Endothelial cell of umbilical vein (primary cell): ENCODE measurements around the gene LIPG. TPM values are rescaled to one million over a fixed set of nuclear protein-coding genes. Genes with fewer than 3 reads are reported as not detected.

Experiments used
- BruUV-seq: library from RNA; stranded (reverse); fragments of 400-500 nt; replicated peaks from 2 replicates; lab custom pipeline; 2021; lab: Mats Ljungman, UMichigan
- CTCF ChIA-PET: fragments of 300-600, 350-600 bp; sonication (Branson Sonifier 250); formaldehyde crosslinking; loops from one replicate; lab custom pipeline; 2021; ENCODE audit warnings: antibody characterized with exemption, inconsistent platforms; lab: Charles Lee
- POLR2A ChIA-PET: fragments of 300-600, 350-600 bp; sonication (Branson Sonifier 250); formaldehyde crosslinking; loops from one replicate; lab custom pipeline; 2021; ENCODE audit warnings: antibody characterized with exemption, inconsistent platforms; lab: Charles Lee
- DNase-seq: peaks from one replicate; pipeline ENCODE4 v3.0.0-alpha.2; 2011; ENCODE audit warnings: low read depth, low spot score
- FAIRE-seq: peaks from 2 replicates; lab custom pipeline; 2011; peaks lifted over from hg19 to GRCh38; lab: Jason Lieb, UNC
- H2AFZ ChIP-seq: 2 replicates; pipeline ENCODE4 v1.6.0; 2012; ENCODE audit warnings: low read depth, low read length, control low read depth, inconsistent platforms
- H3K27ac ChIP-seq: 2 replicates; pipeline ENCODE4 v1.5.1; 2011; ENCODE audit warnings: low read depth, mild to moderate bottlenecking, control low read depth, low read length, moderate library complexity; ENCODE audit not compliant: insufficient read depth
- H3K27me3 ChIP-seq, 2 experiments: 2 replicates each; pipeline versions ENCODE4 v1.6.0 to v1.6.1; 2011; ENCODE audit warnings: low read length in 2 of 2, mixed read lengths in 1 of 2; ENCODE audit not compliant: control insufficient read depth in 2 of 2, insufficient read depth in 2 of 2
- H3K36me3 ChIP-seq, 2 experiments: 2 replicates in 1 of 2; 3 replicates in 1 of 2; pipeline ENCODE4 v1.5.1; 2011; ENCODE audit warnings: low read length in 2 of 2, mild to moderate bottlenecking in 1 of 2, moderate library complexity in 1 of 2; ENCODE audit not compliant: control insufficient read depth in 2 of 2, insufficient read depth in 2 of 2; ENCODE audit errors: extremely low read depth in 1 of 2
- H3K4me1 ChIP-seq: 3 replicates; pipeline ENCODE4 v1.5.1; 2011; ENCODE audit warnings: mild to moderate bottlenecking, low read length; ENCODE audit not compliant: control insufficient read depth, insufficient read depth; ENCODE audit errors: extremely low read depth
- H3K4me2 ChIP-seq: 2 replicates; pipeline ENCODE4 v1.6.1; 2011; ENCODE audit warnings: low read length, control low read depth, mixed read lengths; ENCODE audit not compliant: insufficient read depth
- H3K4me3 ChIP-seq, 3 experiments: fragments of 200-600 bp in 1 of 3; sonication (generic), shearing (Covaris generic) in 1 of 3; replicated peaks in 1 of 3; 2 replicates each; pipeline ENCODE4 v1.5.1; 2011 to 2016; ENCODE audit warnings: control low read depth in 3 of 3, low read length in 3 of 3, mild to moderate bottlenecking in 2 of 3, inconsistent platforms in 1 of 3, low read depth in 1 of 3, moderate library complexity in 1 of 3; ENCODE audit not compliant: insufficient read depth in 1 of 3
- H3K79me2 ChIP-seq: 2 replicates; pipeline ENCODE4 v1.6.0; 2012; ENCODE audit warnings: low read length, inconsistent platforms; ENCODE audit not compliant: control insufficient read depth, insufficient read depth
- H3K9ac ChIP-seq: replicated peaks from 2 replicates; pipeline ENCODE3; 2011; ENCODE audit warnings: low read length, control low read depth; ENCODE audit not compliant: insufficient read depth; ENCODE audit errors: extremely low read depth
- H3K9me1 ChIP-seq: replicated peaks from 3 replicates; pipeline ENCODE4 v1.6.0; 2011; ENCODE audit warnings: mild to moderate bottlenecking, low read length; ENCODE audit not compliant: control insufficient read depth, insufficient read depth; ENCODE audit errors: extremely low read depth
- H3K9me3 ChIP-seq: replicated peaks from 2 replicates; pipeline ENCODE4 v1.5.1; 2012; ENCODE audit warnings: low read length, inconsistent platforms; ENCODE audit not compliant: control insufficient read depth, insufficient read depth
- H4K20me1 ChIP-seq: replicated peaks from 2 replicates; pipeline ENCODE3; 2011; ENCODE audit warnings: mild to moderate bottlenecking, low read length; ENCODE audit not compliant: control insufficient read depth, insufficient read depth; ENCODE audit errors: extremely low read depth
- EZH2 ChIP-seq: IDR thresholded peaks from 2 replicates; pipeline ENCODE4 v1.6.1; 2012; ENCODE audit warnings: borderline replicate concordance, low read depth, mild to moderate bottlenecking, moderate library complexity, low read length, inconsistent platforms; ENCODE audit not compliant: severe bottlenecking
- FOS ChIP-seq: IDR thresholded peaks from 2 replicates; pipeline ENCODE4 v1.6.1; 2011; ENCODE audit warnings: mild to moderate bottlenecking, low read length, moderate library complexity, borderline replicate concordance; ENCODE audit not compliant: insufficient read depth
- GATA2 ChIP-seq: IDR thresholded peaks from 2 replicates; pipeline ENCODE4 v1.7.0; 2011; ENCODE audit warnings: low read depth, mild to moderate bottlenecking, moderate library complexity, mixed read lengths, low read length; ENCODE audit not compliant: insufficient read length, insufficient read depth
- JUN ChIP-seq: IDR thresholded peaks from 2 replicates; pipeline ENCODE4 v1.6.1; 2011; ENCODE audit warnings: borderline replicate concordance, low read depth; ENCODE audit not compliant: insufficient read length, insufficient read depth
- MYC ChIP-seq: IDR thresholded peaks from one replicate; pipeline ENCODE4 v1.6.1; 2011; ENCODE audit warnings: mild to moderate bottlenecking, low read depth, low read length
- POLR2A ChIP-seq: IDR thresholded peaks from 2 replicates; pipeline ENCODE4 v1.6.1; 2012; ENCODE audit warnings: low read depth, mild to moderate bottlenecking, control low read depth, low read length
- POLR2AphosphoS5 ChIP-seq: IDR thresholded peaks from 2 replicates; pipeline ENCODE4 v1.6.1; 2012; ENCODE audit warnings: low read depth, mild to moderate bottlenecking, control low read depth, low read length, moderate library complexity; ENCODE audit not compliant: insufficient read depth
- dilution Hi-C: fragments of 300-500 bp; cut with MboI; formaldehyde crosslinking; loops from one replicate; pipeline ENCODE4 v1.15.0; 2019; ENCODE audit warnings: low sequenced_read_pairs; ENCODE audit not compliant: extremely low pct_ligation_motif_present
- intact Hi-C: fragments of 100-400 bp; cut with micrococcal nuclease; formaldehyde crosslinking; loops from one replicate; pipeline ENCODE4 v1.10.0; 2022
- polyA plus RNA-seq, 4 experiments: library from polyadenylated mRNA; depleted of rRNA in 3 of 4; stranded (reverse) in 3 of 4; unstranded in 1 of 4; fragments of >200 nt; gene quantifications; 2 replicates each; pipeline versions ENCODE4 v1.2.1 to v1.2.3, GENCODE V29; 2011 to 2012; ENCODE audit warnings: missing spikeins in 1 of 4
- total RNA-seq: library from RNA; stranded (reverse); gene quantifications from 2 replicates; pipeline ENCODE4 v1.2.3, GENCODE V29; 2021
- TF ChIP-seq, protein P1 (sequence below), 2 donors: IDR thresholded peaks; 1 replicate in 1 of 2; 2 replicates in 1 of 2; pipeline ENCODE4 v1.5.1; 2011; ENCODE audit warnings: low read length in 2 of 2, mild to moderate bottlenecking in 2 of 2, moderate library complexity in 2 of 2, control low read depth in 1 of 2, inconsistent platforms in 1 of 2, low read depth in 1 of 2; ENCODE audit not compliant: insufficient read depth in 1 of 2; ENCODE audit errors: extremely low read depth in 1 of 2
- TF ChIP-seq, protein P2 (sequence below): IDR thresholded peaks from 2 replicates; pipeline ENCODE4 v1.6.1; 2011; ENCODE audit not compliant: insufficient read depth, insufficient read length

LIPG gene
- total and polyA plus RNA-seq, 2 donors (not counting 3 experiments of a cell fraction or from before 2014, with no cell fraction given) = 80.6 to 86.3 TPM

DNA sequence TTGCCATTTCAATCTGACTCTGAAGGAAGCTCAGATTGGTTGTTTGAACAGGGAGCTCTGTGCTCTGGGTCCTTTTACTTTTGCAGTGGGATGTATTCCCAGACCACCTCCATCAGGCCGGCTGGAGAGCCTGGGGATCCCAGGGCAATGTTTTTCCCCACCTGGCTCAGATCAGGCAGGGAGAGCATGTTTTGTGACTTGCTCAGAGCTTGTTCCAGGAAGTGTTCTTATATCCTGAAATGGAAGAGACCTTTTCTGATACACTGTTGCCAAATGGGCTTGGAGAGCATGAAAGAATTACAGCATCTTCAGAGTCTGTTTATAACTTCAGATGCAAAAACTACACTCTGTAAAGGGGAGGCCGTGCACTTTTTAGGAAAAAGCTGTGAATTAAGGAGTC is 56.0 kb downstream of the LIPG start:
- ChIA-PET CTCF (interaction anchor here (1.2 to 2.7 kb wide), 3 partner anchors 8 to 15 kb away, joined by 4 to 7 read pairs (median 6); no protein-coding TSS in a partner anchor), POLR2A (no interaction called here)
- Histone ChIP-seq H3K4me3 (no peak overlapping the region), H3K27ac (no peak overlapping the region), H4K20me1 (no peaks in the 10 kb centered on the region), H3K4me1 (peaks cover 14% of the 10 kb centered on the region), H3K79me2 (no peaks in the 10 kb centered on the region), H3K9me1 (no peaks in the 10 kb centered on the region), H3K27me3 (peaks cover 0 to 4% of the 10 kb centered on the region in 2 experiments), H3K9ac (no peak overlapping the region), H3K4me2 (no peak overlapping the region), H3K9me3 (no peaks in the 10 kb centered on the region), H2AFZ (no peak overlapping the region), H3K36me3 (no peaks in the 10 kb centered on the region)
- no peak for FAIRE-seq
- TF ChIP-seq MYC (no peak), EZH2 (no peak), JUN (no peak), GATA2 (no peak), POLR2AphosphoS5 (no peak), FOS (no peak), POLR2A (no peak)
- TF ChIP-seq, protein P1, sequence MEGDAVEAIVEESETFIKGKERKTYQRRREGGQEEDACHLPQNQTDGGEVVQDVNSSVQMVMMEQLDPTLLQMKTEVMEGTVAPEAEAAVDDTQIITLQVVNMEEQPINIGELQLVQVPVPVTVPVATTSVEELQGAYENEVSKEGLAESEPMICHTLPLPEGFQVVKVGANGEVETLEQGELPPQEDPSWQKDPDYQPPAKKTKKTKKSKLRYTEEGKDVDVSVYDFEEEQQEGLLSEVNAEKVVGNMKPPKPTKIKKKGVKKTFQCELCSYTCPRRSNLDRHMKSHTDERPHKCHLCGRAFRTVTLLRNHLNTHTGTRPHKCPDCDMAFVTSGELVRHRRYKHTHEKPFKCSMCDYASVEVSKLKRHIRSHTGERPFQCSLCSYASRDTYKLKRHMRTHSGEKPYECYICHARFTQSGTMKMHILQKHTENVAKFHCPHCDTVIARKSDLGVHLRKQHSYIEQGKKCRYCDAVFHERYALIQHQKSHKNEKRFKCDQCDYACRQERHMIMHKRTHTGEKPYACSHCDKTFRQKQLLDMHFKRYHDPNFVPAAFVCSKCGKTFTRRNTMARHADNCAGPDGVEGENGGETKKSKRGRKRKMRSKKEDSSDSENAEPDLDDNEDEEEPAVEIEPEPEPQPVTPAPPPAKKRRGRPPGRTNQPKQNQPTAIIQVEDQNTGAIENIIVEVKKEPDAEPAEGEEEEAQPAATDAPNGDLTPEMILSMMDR (IDR thresholded peaks at IDR 0.05; ENCODE audit: extremely low read depth in 1 of 2, insufficient read depth in 1 of 2, low read depth in 1 of 2, low read length in 2 of 2) = no peak
- TF ChIP-seq, protein P2, sequence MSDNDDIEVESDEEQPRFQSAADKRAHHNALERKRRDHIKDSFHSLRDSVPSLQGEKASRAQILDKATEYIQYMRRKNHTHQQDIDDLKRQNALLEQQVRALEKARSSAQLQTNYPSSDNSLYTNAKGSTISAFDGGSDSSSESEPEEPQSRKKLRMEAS = no peak
- DNase-seq = no peak
- no TSS peak for BruUV-seq
- intact Hi-C loops = loop anchor here (2.0 kb wide), 1 partner anchor 17 kb away; no protein-coding TSS in a partner anchor
- dilution Hi-C loops = no loop called here
